ENCODE measurements around the gene CADM2. TPM values are rescaled to one million over a fixed set of nuclear protein-coding genes. Genes with fewer than 3 reads are reported as not detected.
"Not testable (repeated sequence)": the region's sequence is repeated elsewhere in the genome, so short reads cannot be mapped to it uniquely, and the experiment has no call there.

Gene CADM2
- total and polyA plus RNA-seq, 2 experiments from 2014 or later, result 0.09 TPM; not detected in 1

- Histone ChIP-seq H2AFZ (no peak overlapping the region), H3K4me2 (ENCODE audit: unreplicated experiment) (no peak overlapping the region), H3K9me2 (ENCODE audit: insufficient read depth) (no peaks in the 10 kb centered on the region), H3F3A (ENCODE audit: insufficient read depth) (no peaks in the 10 kb centered on the region), H3K27me3 (replicated peaks; ENCODE audit: insufficient read depth) (no peaks in the 10 kb centered on the region), H4K20me1 (ENCODE audit: insufficient read depth) (no peaks in the 10 kb centered on the region), H3K4me1 (ENCODE audit: insufficient read depth) (no peaks in the 10 kb centered on the region), H3K9ac (no peak overlapping the region), H3K9me3 (ENCODE audit: low read depth) (no peaks in the 10 kb centered on the region), H3K4me3 (no peak overlapping the region), H3K27ac (no peak overlapping the region), H3K36me3 (ENCODE audit: low read depth) (no peaks in the 10 kb centered on the region), H3K79me2 (ENCODE audit: insufficient read depth) (no peaks in the 10 kb centered on the region)
- WGBS, 2 experiments (ENCODE audit: low coverage in 1 of 2, low lambda C conversion rate in 2 of 2, missing lambda C conversion rate in 2 of 2), result 21 to 24% methylated on average over 3 of the region's 3 CpGs
- no peak for DNase-seq
- in situ Hi-C loops (cut with MboI), result no loop called here
- TF ChIP-seq EZH2 (IDR thresholded peaks at IDR 0.05; ENCODE audit: insufficient read depth, poor library complexity, severe bottlenecking), result no peak
These were observed 183.8 kb downstream of the CADM2 start for GRCh38 chr3:85142626-85143025.

- Histone ChIP-seq H3K4me2 (ENCODE audit: unreplicated experiment) (no peak overlapping the region), H3K9me3 (ENCODE audit: low read depth) (no peaks in the 10 kb centered on the region), H3K9me2 (ENCODE audit: insufficient read depth) (no peaks in the 10 kb centered on the region), H3K27me3 (replicated peaks; ENCODE audit: insufficient read depth) (no peaks in the 10 kb centered on the region), H3K4me1 (ENCODE audit: insufficient read depth) (no peaks in the 10 kb centered on the region), H3K79me2 (ENCODE audit: insufficient read depth) (no peaks in the 10 kb centered on the region), H3K27ac (no peak overlapping the region), H3K36me3 (ENCODE audit: low read depth) (no peaks in the 10 kb centered on the region), H4K20me1 (ENCODE audit: insufficient read depth) (no peaks in the 10 kb centered on the region), H3K4me3 (no peak overlapping the region), H2AFZ (no peak overlapping the region), H3F3A (ENCODE audit: insufficient read depth) (no peaks in the 10 kb centered on the region), H3K9ac (no peak overlapping the region)
- TF ChIP-seq EZH2 (IDR thresholded peaks at IDR 0.05; ENCODE audit: insufficient read depth, poor library complexity, severe bottlenecking) (no peak), EZH2phosphoT487 (IDR thresholded peaks at IDR 0.05; ENCODE audit: insufficient read depth, low read depth) (no peak)
- no peak for DNase-seq
- 11 to 17% methylated on average over 3 of the region's 3 CpGs for WGBS, 2 experiments (ENCODE audit: low coverage in 1 of 2, low lambda C conversion rate in 2 of 2, missing lambda C conversion rate in 2 of 2)
- in situ Hi-C loops (cut with MboI), result no loop called here
These were observed 189.2 kb downstream of the CADM2 start for GRCh38 chr3:85148036-85148435.

- Histone ChIP-seq H3K9ac (no peak overlapping the region), H3K36me3 (ENCODE audit: low read depth) (no peaks in the 10 kb centered on the region), H3K27ac (no peak overlapping the region), H3K4me2 (ENCODE audit: unreplicated experiment) (no peak overlapping the region), H3F3A (ENCODE audit: insufficient read depth) (no peaks in the 10 kb centered on the region), H4K20me1 (ENCODE audit: insufficient read depth) (no peaks in the 10 kb centered on the region), H3K4me1 (ENCODE audit: insufficient read depth) (no peaks in the 10 kb centered on the region), H2AFZ (no peak overlapping the region), H3K27me3 (replicated peaks; ENCODE audit: insufficient read depth) (no peaks in the 10 kb centered on the region), H3K9me3 (ENCODE audit: low read depth) (no peaks in the 10 kb centered on the region), H3K4me3 (no peak overlapping the region), H3K9me2 (ENCODE audit: insufficient read depth) (no peaks in the 10 kb centered on the region), H3K79me2 (ENCODE audit: insufficient read depth) (no peaks in the 10 kb centered on the region)
- no peak for TF ChIP-seq EZH2 (IDR thresholded peaks at IDR 0.05; ENCODE audit: insufficient read depth, poor library complexity, severe bottlenecking)
- TF ChIP-seq EZH2phosphoT487 (IDR thresholded peaks at IDR 0.05; ENCODE audit: insufficient read depth, low read depth), result no peak
- in situ Hi-C loops (cut with MboI), result no loop called here
- WGBS, 2 experiments (ENCODE audit: low coverage in 1 of 2, low lambda C conversion rate in 2 of 2, missing lambda C conversion rate in 2 of 2), result 5 to 25% methylated on average over 1 of the region's 1 CpG
- no peak for DNase-seq
These were observed 192.8 kb downstream of the CADM2 start for GRCh38 chr3:85151555-85151954.

GRCh38 chr3:85153279-85153678, 194.5 kb downstream of the CADM2 start:
- H3K27me3 ChIP-seq (replicated peaks; ENCODE audit: insufficient read depth); H3K9ac ChIP-seq; H3F3A ChIP-seq (ENCODE audit: insufficient read depth); H4K20me1 ChIP-seq (ENCODE audit: insufficient read depth); in situ Hi-C loops (cut with MboI); H3K27ac ChIP-seq; H3K36me3 ChIP-seq (ENCODE audit: low read depth); DNase-seq; H3K4me3 ChIP-seq; H3K9me3 ChIP-seq (ENCODE audit: low read depth); H3K9me2 ChIP-seq (ENCODE audit: insufficient read depth); H3K4me1 ChIP-seq (ENCODE audit: insufficient read depth); H3K79me2 ChIP-seq (ENCODE audit: insufficient read depth); H2AFZ ChIP-seq; H3K4me2 ChIP-seq (ENCODE audit: unreplicated experiment): not testable (repeated sequence)
- 67 to 74% methylated on average over 5 to 6 of the region's 7 CpGs for WGBS, 2 experiments (ENCODE audit: low coverage in 1 of 2, low lambda C conversion rate in 2 of 2, missing lambda C conversion rate in 2 of 2)

- no peaks in the 10 kb centered on the region for H3K79me2 ChIP-seq (ENCODE audit: insufficient read depth)
- DNase-seq, result no peak
- no peak overlapping the region for H2AFZ ChIP-seq
- H4K20me1 ChIP-seq (ENCODE audit: insufficient read depth), result no peaks in the 10 kb centered on the region
- no peak overlapping the region for H3K4me3 ChIP-seq
- no peak overlapping the region for H3K9ac ChIP-seq
- no peaks in the 10 kb centered on the region for H3F3A ChIP-seq (ENCODE audit: insufficient read depth)
- TF ChIP-seq EZH2phosphoT487 (IDR thresholded peaks at IDR 0.05; ENCODE audit: insufficient read depth, low read depth), result no peak
- WGBS, 2 experiments (ENCODE audit: low coverage in 1 of 2, low lambda C conversion rate in 2 of 2, missing lambda C conversion rate in 2 of 2), result 22 to 25% methylated on average over 5 of the region's 5 CpGs
- H3K9me3 ChIP-seq (ENCODE audit: low read depth), result no peaks in the 10 kb centered on the region
- no peaks in the 10 kb centered on the region for H3K4me1 ChIP-seq (ENCODE audit: insufficient read depth)
- no peak overlapping the region for H3K27ac ChIP-seq
- H3K36me3 ChIP-seq (ENCODE audit: low read depth), result no peaks in the 10 kb centered on the region
- H3K27me3 ChIP-seq (replicated peaks; ENCODE audit: insufficient read depth), result no peaks in the 10 kb centered on the region
- in situ Hi-C loops (cut with MboI), result no loop called here
- H3K4me2 ChIP-seq (ENCODE audit: unreplicated experiment), result no peak overlapping the region
- 0 out of 2 replicates have a peak, but pooled peaks cover 3% of the 10 kb centered on the region for H3K9me2 ChIP-seq (ENCODE audit: insufficient read depth)
These were observed 200.6 kb downstream of the CADM2 start for GRCh38 chr3:85159376-85159775.
